Measurements from ENCODE around the gene CEP83. TPM values are rescaled to one million over a fixed set of nuclear protein-coding genes. Genes with fewer than 3 reads are reported as not detected.
"Not testable (repeated sequence)": the region's sequence is repeated elsewhere in the genome, so short reads cannot be mapped to it uniquely, and the experiment has no call there.

The CEP83 gene
- total RNA-seq, 1 donor from 2014 or later: 21.3 TPM

DNA sequence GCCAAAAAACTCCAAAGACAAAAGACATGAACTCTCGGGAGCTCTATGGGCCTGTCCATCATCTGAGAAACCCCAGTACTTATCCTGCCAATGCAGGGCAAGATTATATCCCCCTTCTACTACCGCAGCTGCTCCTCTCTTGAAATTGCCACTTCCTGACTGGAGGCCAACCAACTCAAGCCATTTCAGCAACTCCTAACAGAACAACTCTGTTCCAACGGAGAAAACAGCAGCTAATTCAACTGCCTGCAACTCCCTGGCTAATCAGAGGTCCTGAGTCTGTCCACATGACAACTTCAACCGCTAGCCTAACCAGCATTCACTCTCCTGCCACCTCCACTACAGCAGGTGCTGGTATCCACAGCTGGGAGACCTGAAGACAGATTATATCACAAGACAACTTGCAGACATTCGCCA lies 24.1 kb downstream of the CEP83 start:
- intact Hi-C loops (cut with micrococcal nuclease): loop anchor here (2.0 kb wide), 2 partner anchors 287 to 295 kb away; partner anchors contain the start of gene PLXNC1

DNA sequence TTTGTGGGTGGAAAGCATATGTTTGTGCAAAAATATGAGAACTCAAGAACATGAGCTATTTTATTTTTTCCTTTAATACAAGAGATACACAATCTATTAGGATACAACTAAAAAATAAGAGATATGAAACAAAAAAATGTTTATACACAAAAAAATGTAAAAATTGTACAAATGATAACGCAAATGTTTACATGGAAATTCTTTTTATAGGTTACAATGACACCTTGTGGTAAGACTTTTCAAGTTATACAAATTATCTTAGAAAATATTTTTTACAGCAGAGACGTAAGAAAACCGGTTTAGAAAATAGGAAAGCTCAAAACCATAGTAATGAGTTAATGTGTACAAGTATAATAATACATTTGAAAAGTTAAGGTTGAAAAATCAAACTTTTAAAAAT lies 25.5 kb downstream of the CEP83 start:
- intact Hi-C loops (cut with micrococcal nuclease): loop anchor here (1.0 to 2.0 kb wide), 3 partner anchors 98 to 293 kb away; partner anchors contain the start of gene PLXNC1

DNA sequence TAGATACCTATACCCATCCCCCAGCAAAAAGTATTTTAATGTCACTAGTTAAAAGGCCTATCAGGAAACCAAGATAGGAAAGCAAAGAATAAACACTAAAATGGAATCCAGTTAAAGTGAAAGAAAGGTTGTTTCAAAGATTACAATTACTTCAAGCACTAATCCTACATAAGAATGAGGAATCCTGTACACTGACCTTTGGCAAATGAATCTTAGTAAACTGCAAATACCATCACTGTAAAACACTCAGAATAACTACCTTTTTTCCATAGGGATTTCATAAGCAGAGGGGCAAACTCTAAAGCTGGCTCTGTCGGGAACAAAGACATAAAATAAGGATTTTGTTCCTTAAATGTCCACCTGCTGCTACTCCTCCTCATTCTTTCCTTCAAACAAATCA lies 25.9 kb downstream of the CEP83 start:
- intact Hi-C loops (cut with micrococcal nuclease): loop anchor here (1.0 to 2.0 kb wide), 3 partner anchors 99 to 293 kb away; partner anchors contain the start of gene PLXNC1

DNA sequence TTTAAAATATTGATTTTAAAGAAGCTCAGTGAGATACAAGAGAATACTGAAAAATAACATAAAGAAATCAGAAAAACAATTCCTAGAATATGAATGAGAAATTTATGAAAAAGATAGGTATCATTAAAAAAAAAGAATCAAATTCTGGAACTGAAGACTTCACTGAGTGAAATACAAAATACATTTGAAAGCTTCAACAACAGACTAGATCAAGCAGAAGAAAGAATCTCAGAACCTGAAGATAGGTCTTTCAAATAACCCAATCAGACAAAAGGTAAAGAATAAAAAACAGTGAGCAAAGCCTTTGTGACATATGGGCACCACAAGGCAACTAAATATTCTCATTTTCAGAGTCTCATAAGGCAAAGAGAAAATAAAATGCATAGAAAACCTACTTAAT lies 29.4 kb downstream of the CEP83 start:
- intact Hi-C loops (cut with micrococcal nuclease): no loop called here

DNA sequence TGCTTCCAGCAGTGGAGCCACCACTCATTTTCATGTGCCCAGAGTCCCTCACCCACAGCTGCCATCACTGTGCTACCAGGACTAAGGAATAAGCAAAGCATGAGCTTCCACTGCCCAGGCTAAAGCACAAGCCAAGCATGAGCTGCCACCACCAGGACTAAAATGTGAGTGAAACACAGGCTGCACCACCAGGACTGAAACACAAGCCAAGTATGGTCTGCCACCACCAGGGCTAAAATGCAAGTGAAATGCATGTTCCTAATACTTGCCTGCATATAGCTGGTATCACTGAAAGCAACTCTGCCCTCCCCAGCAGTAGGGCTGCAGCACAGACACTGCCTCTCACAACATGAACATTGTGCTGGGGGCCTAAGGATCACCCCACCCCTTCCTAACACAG lies 30.0 kb downstream of the CEP83 start:
- intact Hi-C loops (cut with micrococcal nuclease): no loop called here

DNA sequence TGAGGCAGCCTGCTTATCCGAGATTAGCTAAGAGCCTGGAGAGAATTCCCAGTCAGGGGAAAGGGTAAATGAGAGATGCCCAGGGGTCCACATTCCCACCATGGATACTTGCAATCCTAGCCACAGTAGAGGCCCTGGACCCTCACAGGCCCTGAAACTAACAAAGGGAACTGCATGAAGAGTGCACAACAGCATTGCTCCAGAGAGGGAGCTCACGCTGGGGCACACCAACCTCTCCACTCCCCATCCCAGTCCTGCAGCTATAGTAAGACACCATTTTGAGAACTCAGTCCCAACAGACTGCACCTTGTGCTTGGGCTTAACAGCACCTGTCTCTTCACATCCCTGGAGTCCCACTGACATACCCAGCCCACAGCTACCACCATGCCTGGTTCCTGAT lies 30.5 kb downstream of the CEP83 start:
- intact Hi-C loops (cut with micrococcal nuclease): no loop called here

DNA sequence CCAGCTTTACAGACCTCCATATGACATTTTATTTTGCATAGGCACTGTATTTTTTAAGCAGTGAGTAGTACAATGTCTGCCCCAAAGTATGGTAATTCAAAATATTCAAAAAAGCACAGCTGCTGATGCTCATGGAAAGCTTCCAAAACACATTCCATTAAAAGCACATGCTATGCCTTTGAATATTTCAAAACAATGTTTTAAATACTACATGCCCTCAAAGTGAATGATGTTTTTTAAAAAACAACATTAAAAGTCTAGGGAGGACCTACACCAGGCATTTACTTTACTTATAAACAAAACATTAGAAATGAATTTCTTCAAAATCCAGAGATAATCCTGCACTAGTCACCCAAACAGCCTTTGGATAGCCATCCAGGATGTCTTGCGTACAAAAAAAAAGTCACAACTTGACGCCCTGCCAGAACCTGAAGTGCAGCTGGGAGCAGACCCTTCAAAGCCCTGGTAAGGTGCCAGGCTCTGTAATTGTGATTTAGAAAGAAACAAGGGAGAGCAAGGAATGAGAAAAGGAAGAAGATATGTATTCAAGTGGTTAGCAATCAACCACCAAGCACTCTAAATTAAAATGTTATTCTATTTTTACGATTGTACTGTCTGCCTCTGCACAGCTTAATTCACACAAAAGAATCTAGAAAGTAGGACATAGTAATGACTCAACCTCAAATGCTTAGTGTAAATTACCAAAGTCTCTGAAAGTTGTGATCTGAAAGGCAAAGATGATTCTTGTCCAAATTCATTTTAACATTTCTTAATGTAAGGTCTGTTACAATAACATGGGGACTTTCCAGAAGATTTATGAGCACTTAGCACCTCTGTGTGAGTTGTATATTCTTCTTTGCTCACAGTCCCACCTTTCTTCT lies 31.9 kb downstream of the CEP83 start:
- intact Hi-C loops (cut with micrococcal nuclease): no loop called here

DNA sequence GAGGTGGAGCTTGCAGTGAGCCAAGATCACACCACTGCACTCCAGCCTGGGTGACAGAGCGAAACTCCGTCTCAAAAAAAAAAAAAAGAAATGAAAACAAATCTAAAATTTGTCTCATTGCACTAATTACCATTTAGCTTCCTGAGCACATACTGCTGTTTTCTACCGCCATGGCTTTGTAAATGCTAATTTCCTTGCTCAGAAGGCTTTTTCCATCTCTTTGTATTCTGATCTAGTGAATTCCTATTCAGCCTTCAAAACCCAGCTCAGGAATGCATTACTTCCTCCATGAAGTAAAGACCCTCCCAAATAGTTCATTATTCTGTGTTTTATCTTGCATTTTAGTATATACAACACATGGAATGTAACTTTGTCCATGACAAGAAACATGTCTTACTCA lies 33.6 kb downstream of the CEP83 start:
- intact Hi-C loops (cut with micrococcal nuclease): no loop called here

DNA sequence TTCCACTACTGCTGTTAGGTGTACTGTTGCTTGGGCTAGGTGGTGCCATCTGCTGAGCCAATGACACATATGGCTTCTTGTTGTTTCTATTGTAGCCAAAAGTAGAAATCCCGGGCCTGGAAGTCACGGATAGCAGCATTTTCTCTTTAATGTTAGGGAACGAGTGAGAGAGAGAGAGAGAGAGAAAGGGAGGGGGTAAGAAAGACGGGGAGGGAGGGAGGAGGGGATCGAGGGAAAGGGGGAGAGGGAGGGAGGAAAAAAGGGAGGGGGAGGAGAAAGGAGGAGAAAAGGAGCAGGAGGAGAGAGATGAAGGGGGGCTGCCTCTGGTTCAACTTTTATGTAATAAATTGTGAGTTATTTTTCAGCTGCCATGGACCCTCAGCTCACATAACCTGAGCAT lies 34.8 kb downstream of the CEP83 start:
- intact Hi-C loops (cut with micrococcal nuclease): not testable (repeated sequence)

GRCh38 chr12:94421868-94422740 lies 37.6 kb downstream of the CEP83 start:
- intact Hi-C loops (cut with micrococcal nuclease): no loop called here

DNA sequence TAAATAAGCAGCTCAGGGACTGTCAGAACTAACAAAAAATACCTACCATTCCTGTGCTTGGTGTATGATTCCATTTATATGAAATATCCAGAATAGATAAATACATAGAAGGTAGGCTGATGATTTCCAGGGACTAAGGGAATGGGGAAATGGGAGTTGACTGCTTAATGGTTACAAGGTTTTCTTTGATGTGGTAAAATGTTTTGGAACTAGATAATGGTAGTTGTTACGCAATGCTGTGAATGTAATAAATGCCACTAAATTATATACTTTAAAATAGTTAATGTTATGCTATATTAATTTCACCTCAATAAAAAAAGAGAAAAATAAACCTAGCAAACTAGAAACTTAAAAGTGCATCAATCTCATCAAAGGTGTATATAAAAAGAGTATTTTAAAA lies 41.1 kb downstream of the CEP83 start:
- intact Hi-C loops (cut with micrococcal nuclease): no loop called here

GRCh38 chr12:94416613-94417012 lies 43.1 kb downstream of the CEP83 start:
- intact Hi-C loops (cut with micrococcal nuclease): no loop called here

GRCh38 chr12:94415066-94415465 lies 44.6 kb downstream of the CEP83 start:
- intact Hi-C loops (cut with micrococcal nuclease): no loop called here

DNA sequence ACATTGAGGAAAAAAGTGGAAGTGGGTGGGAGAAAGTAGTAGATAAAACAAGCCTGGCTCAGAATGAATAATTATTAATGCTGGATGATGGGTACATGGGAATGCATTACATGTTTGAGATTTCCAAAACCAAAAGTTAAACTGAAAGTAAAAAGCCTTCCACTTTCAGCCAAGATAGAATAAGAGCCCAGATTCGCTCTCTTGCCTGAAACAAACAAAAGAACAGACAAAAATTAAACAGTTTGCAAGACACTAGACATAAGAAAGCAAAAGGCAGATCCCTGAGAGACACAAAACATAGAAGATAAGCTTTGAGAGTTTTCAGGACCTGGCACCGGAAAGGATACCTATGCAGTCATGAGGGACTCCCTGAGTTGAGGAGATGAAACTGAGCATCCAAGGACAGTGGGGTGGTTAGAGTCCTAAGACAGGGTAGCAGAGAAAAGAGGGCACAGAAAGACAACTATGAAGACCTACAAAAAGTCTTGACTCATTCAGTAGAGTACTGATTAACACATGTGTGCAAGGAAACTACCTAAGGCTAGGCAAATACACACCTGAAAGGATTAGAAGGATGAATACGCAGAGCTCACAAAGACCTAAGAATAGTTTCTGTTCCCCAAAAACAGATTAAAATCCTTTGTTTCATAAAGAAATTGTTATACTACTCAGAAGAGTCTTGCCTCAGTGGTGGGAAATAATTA lies 54.1 kb downstream of the CEP83 start:
- intact Hi-C loops (cut with micrococcal nuclease): no loop called here

GRCh38 chr12:94404854-94405253 lies 54.8 kb downstream of the CEP83 start:
- intact Hi-C loops (cut with micrococcal nuclease): no loop called here

DNA sequence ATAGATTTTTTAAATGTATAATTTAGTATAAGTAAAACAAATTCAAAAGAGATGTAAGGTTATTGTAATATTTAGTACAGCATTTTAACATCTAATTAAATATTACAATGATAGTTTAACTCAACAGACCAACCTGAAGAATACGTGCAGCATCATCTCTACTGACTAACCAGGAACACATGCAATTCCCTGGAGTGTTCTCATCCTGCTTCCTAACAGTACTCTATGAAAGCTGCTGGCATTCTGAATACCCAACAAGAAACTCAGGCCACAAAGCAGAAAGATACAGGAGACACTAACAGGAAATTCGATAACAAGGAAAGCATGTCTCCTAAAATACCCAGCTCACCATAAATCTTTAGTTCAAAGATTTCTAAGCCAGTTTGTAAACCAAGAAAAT lies 58.3 kb downstream of the CEP83 start:
- intact Hi-C loops (cut with micrococcal nuclease): no loop called here

- intact Hi-C loops (cut with micrococcal nuclease): not testable (repeated sequence)
Observed at GRCh38 chr12:94398685-94399084, 61.0 kb downstream of the CEP83 start.

- intact Hi-C loops (cut with micrococcal nuclease): no loop called here
Observed at GRCh38 chr12:94397401-94397800, 62.3 kb downstream of the CEP83 start.

GRCh38 chr12:94396014-94396413 lies 63.7 kb downstream of the CEP83 start:
- intact Hi-C loops (cut with micrococcal nuclease): not testable (repeated sequence)

GRCh38 chr12:94390130-94390485 lies 69.6 kb downstream of the CEP83 start:
- intact Hi-C loops (cut with micrococcal nuclease): no loop called here

GRCh38 chr12:94389482-94390129 lies 70.1 kb downstream of the CEP83 start:
- intact Hi-C loops (cut with micrococcal nuclease): not testable (repeated sequence)

Measured in T-helper 2 cell treated with Interferon-gamma antibody and Interleukin-4, amounts not matched to agents 100 ng/mL and 5 ng/mL, for 36 hours (primary cell).